ENCODE data around the gene MARK3.

GRCh38 chr14:103545219-103545914 is 160.2 kb downstream of the MARK3 start:
- TF ChIP-seq, protein P1, sequence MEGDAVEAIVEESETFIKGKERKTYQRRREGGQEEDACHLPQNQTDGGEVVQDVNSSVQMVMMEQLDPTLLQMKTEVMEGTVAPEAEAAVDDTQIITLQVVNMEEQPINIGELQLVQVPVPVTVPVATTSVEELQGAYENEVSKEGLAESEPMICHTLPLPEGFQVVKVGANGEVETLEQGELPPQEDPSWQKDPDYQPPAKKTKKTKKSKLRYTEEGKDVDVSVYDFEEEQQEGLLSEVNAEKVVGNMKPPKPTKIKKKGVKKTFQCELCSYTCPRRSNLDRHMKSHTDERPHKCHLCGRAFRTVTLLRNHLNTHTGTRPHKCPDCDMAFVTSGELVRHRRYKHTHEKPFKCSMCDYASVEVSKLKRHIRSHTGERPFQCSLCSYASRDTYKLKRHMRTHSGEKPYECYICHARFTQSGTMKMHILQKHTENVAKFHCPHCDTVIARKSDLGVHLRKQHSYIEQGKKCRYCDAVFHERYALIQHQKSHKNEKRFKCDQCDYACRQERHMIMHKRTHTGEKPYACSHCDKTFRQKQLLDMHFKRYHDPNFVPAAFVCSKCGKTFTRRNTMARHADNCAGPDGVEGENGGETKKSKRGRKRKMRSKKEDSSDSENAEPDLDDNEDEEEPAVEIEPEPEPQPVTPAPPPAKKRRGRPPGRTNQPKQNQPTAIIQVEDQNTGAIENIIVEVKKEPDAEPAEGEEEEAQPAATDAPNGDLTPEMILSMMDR (IDR thresholded peaks at IDR 0.05; ENCODE audit: insufficient read depth, low read depth, low read length), result no peak
- no peak for TF ChIP-seq EZH2 (IDR thresholded peaks at IDR 0.05; ENCODE audit: insufficient read depth, low read length)
